HepG2 (cell line): ENCODE measurements around the gene SLAIN2. TPM values are rescaled to one million over a fixed set of nuclear protein-coding genes. Genes with fewer than 3 reads are reported as not detected.
A peak's percentile ranks its signal among the peaks of the same experiment; 100 is the strongest.

Source experiments
- ARNT2 ChIP-seq: sonication (generic); formaldehyde crosslinking; IDR thresholded peaks from 2 replicates; pipeline ENCODE4 v1.8.0; 2022; ENCODE audit warnings: mild to moderate bottlenecking, low read depth, missing genetic modification reagents, moderate library complexity
- ATF4 ChIP-seq, 2 experiments: fragments of 450-650 bp in 1 of 2; sonication (generic) in 1 of 2; formaldehyde crosslinking; IDR thresholded peaks; 2 replicates each; pipeline versions ENCODE4 v1.5.0 to v1.8.0; 2020 to 2022; ENCODE audit warnings: mild to moderate bottlenecking in 1 of 2, missing genetic modification reagents in 1 of 2
- DMAP1 ChIP-seq: IDR thresholded peaks from 2 replicates; pipeline ENCODE4 v1.6.1; 2016
- HNF1B ChIP-seq: sonication (generic); formaldehyde crosslinking; IDR thresholded peaks from 2 replicates; pipeline ENCODE4 v1.5.1; 2020; ENCODE audit warnings: mild to moderate bottlenecking, moderate library complexity, missing genetic modification reagents
- HOXD1 ChIP-seq: sonication (generic); formaldehyde crosslinking; IDR thresholded peaks from 2 replicates; pipeline ENCODE4 v1.5.0; 2020; ENCODE audit warnings: missing genetic modification reagents
- KDM5A ChIP-seq: fragments of 200-600 bp; sonication (generic); IDR thresholded peaks from 2 replicates; pipeline ENCODE4 v1.7.0; 2018; ENCODE audit warnings: antibody characterized with exemption, mild to moderate bottlenecking, low read length, borderline replicate concordance
- MTA1 ChIP-seq: sonication (generic); formaldehyde crosslinking; IDR thresholded peaks from 2 replicates; pipeline ENCODE4 v1.4.0; 2020; ENCODE audit warnings: missing genetic modification reagents, mild to moderate bottlenecking, borderline replicate concordance
- PHF20 ChIP-seq: sonication (generic); formaldehyde crosslinking; IDR thresholded peaks from 2 replicates; pipeline ENCODE4 v1.5.0; 2020; ENCODE audit warnings: mild to moderate bottlenecking, missing genetic modification reagents
- RFX1 ChIP-seq: fragments of 450-650 bp; IDR thresholded peaks from 2 replicates; pipeline ENCODE4 v1.6.1; 2017
- TFAP4 ChIP-seq: sonication (generic); IDR thresholded peaks from 2 replicates; pipeline ENCODE4 v1.6.1; 2016; ENCODE audit warnings: low read depth, borderline replicate concordance
- TRIM24 ChIP-seq: sonication (generic); formaldehyde crosslinking; IDR thresholded peaks from 2 replicates; pipeline ENCODE4 v1.8.0; 2022; ENCODE audit warnings: mild to moderate bottlenecking, missing genetic modification reagents
- ZBTB8A ChIP-seq: sonication (generic); formaldehyde crosslinking; IDR thresholded peaks from 2 replicates; pipeline ENCODE4 v1.4.0; 2020; ENCODE audit warnings: mild to moderate bottlenecking, low read depth, missing genetic modification reagents, borderline replicate concordance
- ZFAT ChIP-seq: sonication (generic); formaldehyde crosslinking; conservative IDR thresholded peaks from 2 replicates; pipeline ENCODE4 v1.8.1; 2023; ENCODE audit warnings: missing genetic modification reagents, inconsistent platforms
- ZFP90 ChIP-seq: sonication (generic); formaldehyde crosslinking; IDR thresholded peaks from 2 replicates; pipeline ENCODE4 v1.8.0; 2022; ENCODE audit warnings: missing genetic modification reagents, mild to moderate bottlenecking, inconsistent platforms, borderline replicate concordance
- ZNF121 ChIP-seq: sonication (generic); formaldehyde crosslinking; IDR thresholded peaks from 2 replicates; pipeline ENCODE4 v1.5.0; 2020; ENCODE audit warnings: mild to moderate bottlenecking, missing genetic modification reagents
- ZNF362 ChIP-seq: sonication (generic); formaldehyde crosslinking; IDR thresholded peaks from 2 replicates; pipeline ENCODE4 v1.4.0; 2020; ENCODE audit warnings: missing genetic modification reagents, mild to moderate bottlenecking, borderline replicate concordance
- ZNF530 ChIP-seq: sonication (generic); formaldehyde crosslinking; IDR thresholded peaks from 2 replicates; pipeline ENCODE4 v1.5.0; 2020; ENCODE audit warnings: low read depth, mild to moderate bottlenecking, missing genetic modification reagents
- ZNF547 ChIP-seq: sonication (generic); formaldehyde crosslinking; IDR thresholded peaks from 2 replicates; pipeline ENCODE4 v1.5.1; 2020; ENCODE audit warnings: mild to moderate bottlenecking, missing genetic modification reagents
- ZNF558 ChIP-seq: sonication (generic); formaldehyde crosslinking; IDR thresholded peaks from 2 replicates; pipeline ENCODE4 v1.9.0; 2022; ENCODE audit warnings: mild to moderate bottlenecking, missing genetic modification reagents, borderline replicate concordance
- ZNF574 ChIP-seq: sonication (generic); formaldehyde crosslinking; IDR thresholded peaks from 2 replicates; pipeline ENCODE4 v1.4.0; 2020; ENCODE audit warnings: missing genetic modification reagents
- ZNF776 ChIP-seq: sonication (generic); formaldehyde crosslinking; IDR thresholded peaks from 2 replicates; pipeline ENCODE4 v1.4.0; 2020; ENCODE audit warnings: mild to moderate bottlenecking, missing genetic modification reagents
- ZNF850 ChIP-seq: sonication (generic); formaldehyde crosslinking; conservative IDR thresholded peaks from 2 replicates; pipeline ENCODE4 v1.9.0; 2021; ENCODE audit warnings: mild to moderate bottlenecking, missing genetic modification reagents
- polyA plus RNA-seq, 8 experiments: library from polyadenylated mRNA; depleted of rRNA in 3 of 8; stranded (reverse) in 7 of 8; unstranded in 1 of 8; fragments of >200 nt; fragmentation: Illumina TruSeq in 4 of 8; extraction: Trizol in 4 of 8; gene quantifications; 2 replicates each; pipeline versions ENCODE4 v1.2.1 to v1.2.3, GENCODE V29; 2011 to 2016; ENCODE audit warnings: low read depth in 4 of 8, missing spikeins in 1 of 8, mixed read lengths in 1 of 8; ENCODE audit not compliant: insufficient read depth in 1 of 8
- total RNA-seq, 5 experiments: library from RNA; depleted of rRNA; stranded (reverse); fragments of >200 nt; fragmentation: Illumina TruSeq; extraction: Trizol; gene quantifications; 2 replicates each; pipeline ENCODE4 v1.2.3, GENCODE V29; 2016; ENCODE audit warnings: low read depth in 1 of 5

SLAIN2 gene
- total and polyA plus RNA-seq, 2 of the 13 experiments (the other 11 are each of a cell fraction or from before 2014, with no cell fraction given): 20.7 to 22.5 TPM

- TF ChIP-seq ZNF558 (CRISPR knock-in tag) (0 out of 2 replicates have a peak, but pooled peaks have one; percentile 19), ZNF121 (CRISPR knock-in tag) (peak; percentile 61; the same call in 1 of the 2 replicates), ZNF776 (CRISPR knock-in tag) (no peak), ZNF850 (CRISPR knock-in tag) (no peak), DMAP1 (no peak), ARNT2 (CRISPR knock-in tag) (peak; percentile 57; the same call in 1 of the 2 replicates), ZNF547 (CRISPR knock-in tag) (peak; percentile 80; the same call in 1 of the 2 replicates), ATF4 (CRISPR knock-in tag; IDR thresholded peaks at IDR 0.05) (no peak), PHF20 (CRISPR knock-in tag) (peak; percentile 12; the same call in 1 of the 2 replicates), KDM5A (peak; percentile 48; the same call in 1 of the 2 replicates), RFX1 (no peak), TRIM24 (CRISPR knock-in tag) (no peak), ZNF530 (no peak), ZNF574 (CRISPR knock-in tag) (peak; percentile 34; the same call in 1 of the 2 replicates), MTA1 (peak; percentile 48; the same call in 1 of the 2 replicates), HOXD1 (0 out of 2 replicates have a peak, but pooled peaks have one; percentile 22), ZNF362 (CRISPR knock-in tag) (0 out of 2 replicates have a peak, but pooled peaks have one; percentile 23), HNF1B (CRISPR knock-in tag) (no peak), ZFP90 (CRISPR knock-in tag) (no peak), ZFAT (CRISPR knock-in tag) (0 out of 2 replicates have a peak, but pooled peaks have one; percentile 8), TFAP4 (0 out of 2 replicates have a peak, but pooled peaks have one; percentile 9), ZBTB8A (CRISPR knock-in tag) (no peak)
Observed at GRCh38 chr4:48341776-48342605, 662 bp downstream of the SLAIN2 start (continued).
